Left lung (tissue), 10 donors: Measurements from ENCODE around the gene IKZF1. TPM values are rescaled to one million over a fixed set of nuclear protein-coding genes. Genes with fewer than 3 reads are reported as not detected.

Source experiments
- ATAC-seq: fragments of 200-7000 bp; cut with Tn5 transposase; one replicate; pipeline ENCODE4 v1.9.1; 2020; ENCODE audit warnings: moderate library complexity
- DNase-seq, 4 donors: peaks; one replicate each; pipeline ENCODE4 v3.0.0-alpha.2; 2013 to 2020
- H3K27ac ChIP-seq, 2 donors: fragments of 200-600 bp; sonication (generic) in 1 of 2; one replicate each; pipeline versions ENCODE4 v1.5.0 to v1.8.0; 2020 to 2021
- H3K27me3 ChIP-seq, 2 donors: fragments of 200-600 bp; sonication (generic) in 1 of 2; one replicate each; pipeline versions ENCODE4 v1.5.0 to v1.8.0; 2020 to 2021
- H3K36me3 ChIP-seq, 2 donors: fragments of 200-600 bp; sonication (generic) in 1 of 2; one replicate each; pipeline versions ENCODE4 v1.5.0 to v1.8.0; 2020 to 2021
- H3K4me1 ChIP-seq, 2 donors: fragments of 200-600 bp; one replicate each; pipeline ENCODE4 v1.8.0; 2021
- H3K4me3 ChIP-seq, 2 donors: fragments of 200-600 bp; sonication (generic) in 1 of 2; one replicate each; pipeline versions ENCODE4 v1.5.0 to v1.8.0; 2020 to 2021; ENCODE audit warnings: mild to moderate bottlenecking in 1 of 2
- H3K9me3 ChIP-seq, 2 donors: fragments of 200-600 bp; sonication (generic) in 1 of 2; one replicate each; pipeline versions ENCODE4 v1.5.0 to v1.8.0; 2020 to 2021
- CTCF ChIP-seq, 2 donors: fragments of 200-600 bp; sonication (generic) in 1 of 2; IDR thresholded peaks; one replicate each; pipeline versions ENCODE4 v1.5.0 to v1.8.0; 2021; ENCODE audit warnings: antibody characterized with exemption in 2 of 2
- intact Hi-C, 2 donors: fragments of 100-400 bp; cut with DNase I; formaldehyde crosslinking; loops; one replicate each; pipeline versions ENCODE4 v1.11.2 to v1.14.2; 2022
- polyA plus RNA-seq, 6 donors: library from polyadenylated mRNA; unstranded; fragments of 120-200 nt; gene quantifications; one replicate each; pipeline ENCODE4 v1.2.1, GENCODE V29; 2013; ENCODE audit not compliant: insufficient read length in 6 of 6
- total RNA-seq, 2 donors: library from RNA; stranded (reverse); fragmentation: NEBNext Ultra II Directional; extraction: Animal tissue kit (Norgen Biotek cat#: 25700); gene quantifications; one replicate each; pipeline ENCODE4 v1.2.1, GENCODE V29; 2021
- donor health status: DM: no; HTN: yes; CAD: no.
- donor health status: DM: no; HTN: no; CAD: no.

The IKZF1 gene
- total and polyA plus RNA-seq, 8 donors = 1.9 to 50.2 (median 2.3) TPM

GRCh38 chr7:50364645-50365044 is 60.1 kb downstream of the IKZF1 start:
- peak overlapping the region in 1 of 2 donors; percentile 7 for H3K27ac ChIP-seq
- intact Hi-C loops = loop anchor here in 1 of 2 donors (10.0 kb wide), 1 partner anchor 150 kb away; no protein-coding TSS in a partner anchor
- peaks cover 0 to 29% of the 10 kb centered on the region in 2 donors for H3K4me1 ChIP-seq
- H3K4me3 ChIP-seq = no peak overlapping the region
- TF ChIP-seq CTCF (IDR thresholded peaks at IDR 0.05) = no peak
- no peak for DNase-seq
- H3K9me3 ChIP-seq = peaks cover 0 to 4% of the 10 kb centered on the region in 2 donors
- no peaks in the 10 kb centered on the region for H3K27me3 ChIP-seq
- H3K36me3 ChIP-seq = peaks cover 0 to 7% of the 10 kb centered on the region in 2 donors
- ATAC-seq = no peak

- intact Hi-C loops = loop anchor here in 1 of 2 donors (10.0 kb wide), 1 partner anchor 152 kb away; no protein-coding TSS in a partner anchor
- H3K4me3 ChIP-seq = no peak overlapping the region
- ATAC-seq (no peak), DNase-seq (no peak)
- H3K27me3 ChIP-seq = no peaks in the 10 kb centered on the region
- no peak overlapping the region for H3K27ac ChIP-seq
- peaks cover 0 to 15% of the 10 kb centered on the region in 2 donors for H3K4me1 ChIP-seq
- peaks cover 0 to 4% of the 10 kb centered on the region in 2 donors for H3K9me3 ChIP-seq
- peaks cover 0 to 14% of the 10 kb centered on the region in 2 donors for H3K36me3 ChIP-seq
- TF ChIP-seq CTCF (IDR thresholded peaks at IDR 0.05) = no peak
These were observed 61.8 kb downstream of the IKZF1 start for GRCh38 chr7:50366311-50366710.

GRCh38 chr7:50367100-50367499 is 62.6 kb downstream of the IKZF1 start:
- no peak overlapping the region for H3K4me3 ChIP-seq
- TF ChIP-seq CTCF (IDR thresholded peaks at IDR 0.05) = no peak
- no peak for DNase-seq
- no peak for ATAC-seq
- no peaks in the 10 kb centered on the region for H3K27me3 ChIP-seq
- peaks cover 0 to 19% of the 10 kb centered on the region in 2 donors for H3K36me3 ChIP-seq
- no peak overlapping the region for H3K27ac ChIP-seq
- peaks cover 0 to 4% of the 10 kb centered on the region in 2 donors for H3K9me3 ChIP-seq
- intact Hi-C loops = loop anchor here in 1 of 2 donors (10.0 kb wide), 1 partner anchor 152 kb away; no protein-coding TSS in a partner anchor
- H3K4me1 ChIP-seq = peaks cover 0 to 12% of the 10 kb centered on the region in 2 donors

GRCh38 chr7:50367570-50367969 is 63.1 kb downstream of the IKZF1 start:
- Histone ChIP-seq H3K36me3 (peaks cover 0 to 23% of the 10 kb centered on the region in 2 donors), H3K4me1 (peaks cover 0 to 8% of the 10 kb centered on the region in 2 donors), H3K4me3 (no peak overlapping the region), H3K27ac (no peak overlapping the region), H3K9me3 (peaks cover 0 to 4% of the 10 kb centered on the region in 2 donors), H3K27me3 (no peaks in the 10 kb centered on the region)
- DNase-seq = no peak
- intact Hi-C loops = loop anchor here in 1 of 2 donors (10.0 kb wide), 1 partner anchor 153 kb away; no protein-coding TSS in a partner anchor
- TF ChIP-seq CTCF (IDR thresholded peaks at IDR 0.05) = no peak
- no peak for ATAC-seq

GRCh38 chr7:50368366-50368765 is 63.9 kb downstream of the IKZF1 start:
- ATAC-seq = no peak
- DNase-seq = no peak
- Histone ChIP-seq H3K4me1 (no peaks in the 10 kb centered on the region), H3K36me3 (peaks cover 0 to 25% of the 10 kb centered on the region in 2 donors), H3K9me3 (peaks cover 0 to 4% of the 10 kb centered on the region in 2 donors), H3K27me3 (no peaks in the 10 kb centered on the region), H3K27ac (no peak overlapping the region), H3K4me3 (no peak overlapping the region)
- intact Hi-C loops = loop anchor here in 1 of 2 donors (10.0 kb wide), 1 partner anchor 154 kb away; no protein-coding TSS in a partner anchor
- no peak for TF ChIP-seq CTCF (IDR thresholded peaks at IDR 0.05)
